ENCODE results near the gene NDUFA5. TPM values are rescaled to one million over a fixed set of nuclear protein-coding genes. Genes with fewer than 3 reads are reported as not detected.

NDUFA5 gene
- total RNA-seq, 1 donor from 2014 or later = 85.8 TPM

GRCh38 chr7:123492485-123492884, 65.1 kb downstream of the NDUFA5 start:
- H3K4me3 Mint-ChIP-seq = no peak overlapping the region

More at GRCh38 chr7:123492485-123492884, 65.1 kb downstream of the NDUFA5 start:
- Mint-ChIP-seq H3K27ac (no peak overlapping the region), H3K36me3 (no peaks in the 10 kb centered on the region), H3K4me1 (ENCODE audit: unreplicated experiment) (no peaks in the 10 kb centered on the region), H3K27me3 (no peaks in the 10 kb centered on the region), H3K9me3 (no peaks in the 10 kb centered on the region)
- no peak for DNase-seq (ENCODE audit: extremely low spot score, unreplicated experiment)
- TF ChIP-seq, protein P1, sequence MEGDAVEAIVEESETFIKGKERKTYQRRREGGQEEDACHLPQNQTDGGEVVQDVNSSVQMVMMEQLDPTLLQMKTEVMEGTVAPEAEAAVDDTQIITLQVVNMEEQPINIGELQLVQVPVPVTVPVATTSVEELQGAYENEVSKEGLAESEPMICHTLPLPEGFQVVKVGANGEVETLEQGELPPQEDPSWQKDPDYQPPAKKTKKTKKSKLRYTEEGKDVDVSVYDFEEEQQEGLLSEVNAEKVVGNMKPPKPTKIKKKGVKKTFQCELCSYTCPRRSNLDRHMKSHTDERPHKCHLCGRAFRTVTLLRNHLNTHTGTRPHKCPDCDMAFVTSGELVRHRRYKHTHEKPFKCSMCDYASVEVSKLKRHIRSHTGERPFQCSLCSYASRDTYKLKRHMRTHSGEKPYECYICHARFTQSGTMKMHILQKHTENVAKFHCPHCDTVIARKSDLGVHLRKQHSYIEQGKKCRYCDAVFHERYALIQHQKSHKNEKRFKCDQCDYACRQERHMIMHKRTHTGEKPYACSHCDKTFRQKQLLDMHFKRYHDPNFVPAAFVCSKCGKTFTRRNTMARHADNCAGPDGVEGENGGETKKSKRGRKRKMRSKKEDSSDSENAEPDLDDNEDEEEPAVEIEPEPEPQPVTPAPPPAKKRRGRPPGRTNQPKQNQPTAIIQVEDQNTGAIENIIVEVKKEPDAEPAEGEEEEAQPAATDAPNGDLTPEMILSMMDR (conservative IDR thresholded peaks at IDR 0.05) = peak; percentile 28

Other genes starting within 250 kb of the NDUFA5 start
- 1.2 and 2.1 TPM in 2 replicates for gene IQUB, start 23.2 kb downstream of the NDUFA5 start, total RNA-seq (ENCODE audit: low replicate concordance)
- not detected in 2 replicates for gene ASB15, start 44.0 kb upstream of the NDUFA5 start, total RNA-seq (ENCODE audit: low replicate concordance)
- gene LMOD2, start 98.0 kb upstream of the NDUFA5 start, total RNA-seq (ENCODE audit: low replicate concordance) = 0.19 TPM in 1 of 2 replicates, not detected in the other
- 34.4 and 47.5 TPM in 2 replicates for gene WASL, start 191.2 kb upstream of the NDUFA5 start, total RNA-seq (ENCODE audit: low replicate concordance)

All from type B pancreatic cell (in vitro differentiated cells).